Measurements from ENCODE around the gene PNMT.

PNMT gene

GRCh38 chr17:39626171-39627046 lies 41.8 kb upstream of the PNMT start, which contains the start of gene PPP1R1B:
Gene PPP1R1B, plus strand, starts transcription at chr17:39626952. Its CDS starts 441 bp downstream, at chr17:39627393.
- CTCF ChIA-PET: interaction anchor here (0.6 to 11.8 kb wide), 7 partner anchors 9 to 420 kb away, joined by 3 to 475 read pairs (median 168); partner anchors contain the start of genes PNMT, STARD3 and TCAP
- no peaks in the 10 kb centered on the region for H3K9me3 ChIP-seq (ENCODE audit: control insufficient read depth, insufficient read depth, low read depth, low read length)
- 0 out of 2 replicates have a peak, but pooled peaks cover under 1% of the 10 kb centered on the region for H3K4me1 ChIP-seq (ENCODE audit: control insufficient read depth, insufficient read depth, low read length)
- H3K36me3 ChIP-seq (ENCODE audit: control insufficient read depth in 2 of 2, insufficient read depth in 1 of 2, low read length in 2 of 2): no peaks in the 10 kb centered on the region
- POLR2A ChIA-PET: interaction anchor here (0.6 to 3.7 kb wide), 2 partner anchors 11 to 45 kb away, joined by 3 to 12 read pairs; partner anchors contain the start of gene STARD3
- no peak within 1 kb of the TSS for H3K27ac ChIP-seq (ENCODE audit: extremely low read depth, low read depth, low read length)
- peak within 1 kb of the TSS; percentile 10; the same call in 1 of the 2 replicates for H3K4me3 ChIP-seq (ENCODE audit: low read depth, low read length)
- TF ChIP-seq ZBTB20 (tag by site-specific recombination; IDR thresholded peaks at IDR 0.05) (no peak), ZNF707 (tag by site-specific recombination; IDR thresholded peaks at IDR 0.05) (no peak), ZFHX2 (tag by site-specific recombination; conservative IDR thresholded peaks at IDR 0.05) (peak; percentile 97), ZNF623 (tag by site-specific recombination; IDR thresholded peaks at IDR 0.05) (no peak), ZNF350 (tag by site-specific recombination; IDR thresholded peaks at IDR 0.05) (no peak), GLIS2 (tag by site-specific recombination; IDR thresholded peaks at IDR 0.05) (0 out of 2 replicates have a peak, but pooled peaks have one; percentile 21), HOXC10 (CRISPR knock-in tag; IDR thresholded peaks at IDR 0.05) (no peak), ZNF391 (tag by site-specific recombination; IDR thresholded peaks at IDR 0.05; ENCODE audit: borderline replicate concordance, low read depth) (no peak), MYNN (tag by site-specific recombination; IDR thresholded peaks at IDR 0.05; ENCODE audit: borderline replicate concordance) (no peak), HIC1 (tag by site-specific recombination; IDR thresholded peaks at IDR 0.05) (0 out of 2 replicates have a peak, but pooled peaks have one; percentile 23), ZNF302 (tag by site-specific recombination; IDR thresholded peaks at IDR 0.05; ENCODE audit: low read depth) (no peak), GLI2 (tag by site-specific recombination; IDR thresholded peaks at IDR 0.05; ENCODE audit: borderline replicate concordance, low read depth) (no peak), KLF1 (tag by site-specific recombination; IDR thresholded peaks at IDR 0.05) (peak; percentile 12; the same call in 1 of the 2 replicates), ZNF776 (tag by site-specific recombination; IDR thresholded peaks at IDR 0.05; ENCODE audit: borderline replicate concordance) (no peak), ZNF596 (tag by site-specific recombination; IDR thresholded peaks at IDR 0.05) (no peak), ZNF664 (tag by site-specific recombination; IDR thresholded peaks at IDR 0.05) (no peak), ZNF692 (tag by site-specific recombination; IDR thresholded peaks at IDR 0.05) (no peak), ZNF341 (tag by site-specific recombination; IDR thresholded peaks at IDR 0.05; ENCODE audit: low read depth) (no peak), ZNF624 (tag by site-specific recombination; IDR thresholded peaks at IDR 0.05) (no peak), ZNF677 (tag by site-specific recombination; IDR thresholded peaks at IDR 0.05) (no peak), GFI1B (tag by site-specific recombination; IDR thresholded peaks at IDR 0.05) (no peak), EGR2 (tag by site-specific recombination; IDR thresholded peaks at IDR 0.05; ENCODE audit: low read depth) (peak; percentile 96), SP2 (tag by site-specific recombination; IDR thresholded peaks at IDR 0.05) (0 out of 2 replicates have a peak, but pooled peaks have one; percentile 1), ZBTB26 (tag by site-specific recombination; optimal IDR thresholded peaks at IDR 0.05) (no peak), OVOL3 (tag by site-specific recombination; IDR thresholded peaks at IDR 0.05) (no peak), ZSCAN5A (tag by site-specific recombination; IDR thresholded peaks at IDR 0.05) (no peak), ZNF354C (tag by site-specific recombination; IDR thresholded peaks at IDR 0.05; ENCODE audit: borderline replicate concordance, low read depth) (no peak)
- TF ChIP-seq, protein P1, sequence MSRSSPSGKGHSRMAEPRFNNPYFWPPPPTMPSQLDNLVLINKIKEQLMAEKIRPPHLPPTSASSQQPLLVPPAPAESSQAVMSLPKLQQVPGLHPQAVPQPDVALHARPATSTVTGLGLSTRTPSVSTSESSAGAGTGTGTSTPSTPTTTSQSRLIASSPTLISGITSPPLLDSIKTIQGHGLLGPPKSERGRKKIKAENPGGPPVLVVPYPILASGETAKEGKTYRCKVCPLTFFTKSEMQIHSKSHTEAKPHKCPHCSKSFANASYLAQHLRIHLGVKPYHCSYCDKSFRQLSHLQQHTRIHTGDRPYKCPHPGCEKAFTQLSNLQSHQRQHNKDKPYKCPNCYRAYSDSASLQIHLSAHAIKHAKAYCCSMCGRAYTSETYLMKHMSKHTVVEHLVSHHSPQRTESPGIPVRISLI (tag by site-specific recombination; IDR thresholded peaks at IDR 0.05): no peak
- TF ChIP-seq, protein P2, sequence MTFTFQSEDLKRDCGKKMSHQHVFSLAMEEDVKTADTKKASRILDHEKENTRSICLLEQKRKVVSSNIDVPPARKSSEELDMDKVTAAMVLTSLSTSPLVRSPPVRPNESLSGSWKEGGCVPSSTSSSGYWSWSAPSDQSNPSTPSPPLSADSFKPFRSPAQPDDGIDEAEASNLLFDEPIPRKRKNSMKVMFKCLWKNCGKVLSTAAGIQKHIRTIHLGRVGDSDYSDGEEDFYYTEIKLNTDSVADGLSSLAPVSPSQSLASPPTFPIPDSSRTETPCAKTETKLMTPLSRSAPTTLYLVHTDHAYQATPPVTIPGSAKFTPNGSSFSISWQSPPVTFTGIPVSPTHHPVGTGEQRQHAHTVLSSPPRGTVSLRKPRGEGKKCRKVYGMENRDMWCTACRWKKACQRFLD (tag by site-specific recombination; IDR thresholded peaks at IDR 0.05): no peak
